ENCODE data around the gene ZNF438. TPM values are rescaled to one million over a fixed set of nuclear protein-coding genes. Genes with fewer than 3 reads are reported as not detected.

The ZNF438 gene
- total RNA-seq, 1 donor: 4.3 TPM

DNA sequence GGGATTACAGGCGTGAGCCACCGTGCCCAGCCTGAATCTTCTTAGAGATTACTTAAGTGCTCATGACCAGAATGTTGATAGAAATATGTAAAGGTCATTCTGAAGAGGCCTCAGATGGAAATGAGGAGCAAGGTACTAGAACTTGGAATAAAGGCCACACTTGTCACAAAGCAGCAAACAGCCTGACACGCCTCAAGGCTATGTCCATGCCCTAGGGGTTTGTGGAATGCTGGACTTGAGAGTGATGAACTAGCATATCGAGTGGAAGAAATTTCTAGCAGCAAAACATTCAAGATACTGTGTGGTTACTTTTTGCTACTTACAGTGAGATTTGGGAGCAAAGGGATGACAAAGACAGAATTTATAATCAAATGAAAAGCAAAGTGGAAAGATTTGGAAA lies 39.0 kb downstream of the ZNF438 start:
- Histone ChIP-seq H3K4me2 (ENCODE audit: insufficient read depth, low read length) (no peak overlapping the region), H3K4me1 (ENCODE audit: insufficient read depth, low read length) (peaks cover 4% of the 10 kb centered on the region), H3K36me3 (ENCODE audit: insufficient read depth, low read length) (no peaks in the 10 kb centered on the region), H4K20me1 (ENCODE audit: insufficient read depth, low read length) (no peaks in the 10 kb centered on the region), H3K4me3 (ENCODE audit: insufficient read depth, low read length) (no peak overlapping the region), H3K9me3 (ENCODE audit: low read depth, low read length) (no peaks in the 10 kb centered on the region), H3K79me2 (ENCODE audit: insufficient read depth, low read length) (peaks cover 6% of the 10 kb centered on the region), H3K27me3 (ENCODE audit: insufficient read depth, low read length) (no peaks in the 10 kb centered on the region), H3K27ac (ENCODE audit: low read depth, low read length) (no peak overlapping the region), H2AFZ (ENCODE audit: low read length) (no peak overlapping the region)
- TF ChIP-seq, protein P1, sequence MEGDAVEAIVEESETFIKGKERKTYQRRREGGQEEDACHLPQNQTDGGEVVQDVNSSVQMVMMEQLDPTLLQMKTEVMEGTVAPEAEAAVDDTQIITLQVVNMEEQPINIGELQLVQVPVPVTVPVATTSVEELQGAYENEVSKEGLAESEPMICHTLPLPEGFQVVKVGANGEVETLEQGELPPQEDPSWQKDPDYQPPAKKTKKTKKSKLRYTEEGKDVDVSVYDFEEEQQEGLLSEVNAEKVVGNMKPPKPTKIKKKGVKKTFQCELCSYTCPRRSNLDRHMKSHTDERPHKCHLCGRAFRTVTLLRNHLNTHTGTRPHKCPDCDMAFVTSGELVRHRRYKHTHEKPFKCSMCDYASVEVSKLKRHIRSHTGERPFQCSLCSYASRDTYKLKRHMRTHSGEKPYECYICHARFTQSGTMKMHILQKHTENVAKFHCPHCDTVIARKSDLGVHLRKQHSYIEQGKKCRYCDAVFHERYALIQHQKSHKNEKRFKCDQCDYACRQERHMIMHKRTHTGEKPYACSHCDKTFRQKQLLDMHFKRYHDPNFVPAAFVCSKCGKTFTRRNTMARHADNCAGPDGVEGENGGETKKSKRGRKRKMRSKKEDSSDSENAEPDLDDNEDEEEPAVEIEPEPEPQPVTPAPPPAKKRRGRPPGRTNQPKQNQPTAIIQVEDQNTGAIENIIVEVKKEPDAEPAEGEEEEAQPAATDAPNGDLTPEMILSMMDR (IDR thresholded peaks at IDR 0.05; ENCODE audit: extremely low read depth, low read depth, low read length): no peak
- no peak for DNase-seq (ENCODE audit: insufficient read length, low spot score, missing footprints)

DNA sequence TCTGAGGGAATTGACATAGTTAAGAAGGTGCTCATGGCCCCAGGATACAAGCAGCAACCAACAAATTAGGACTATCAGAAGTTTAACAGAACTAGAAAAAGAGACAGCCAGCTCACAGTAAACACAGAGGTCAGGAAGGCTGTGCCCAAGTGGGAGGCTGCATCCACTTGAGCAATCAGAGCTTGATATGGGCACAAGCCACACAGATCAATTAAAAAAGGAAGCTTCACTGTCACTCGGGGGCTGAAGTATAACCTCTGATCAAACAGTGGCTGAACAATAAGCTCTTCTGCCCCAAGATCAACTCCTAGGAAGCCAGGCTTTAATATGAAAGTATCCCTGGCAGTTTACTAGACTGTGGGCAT lies 40.0 kb downstream of the ZNF438 start:
- DNase-seq (ENCODE audit: insufficient read length, low spot score, missing footprints): no peak
- no peak overlapping the region for H3K27ac ChIP-seq (ENCODE audit: low read depth, low read length)
- H3K4me1 ChIP-seq (ENCODE audit: insufficient read depth, low read length): peaks cover 8% of the 10 kb centered on the region
- H3K36me3 ChIP-seq (ENCODE audit: insufficient read depth, low read length): no peaks in the 10 kb centered on the region
- H3K4me3 ChIP-seq (ENCODE audit: insufficient read depth, low read length): no peak overlapping the region
- H3K9me3 ChIP-seq (ENCODE audit: low read depth, low read length): no peaks in the 10 kb centered on the region
- peaks cover 4% of the 10 kb centered on the region for H3K79me2 ChIP-seq (ENCODE audit: insufficient read depth, low read length)
- no peak overlapping the region for H3K4me2 ChIP-seq (ENCODE audit: insufficient read depth, low read length)
- H2AFZ ChIP-seq (ENCODE audit: low read length): no peak overlapping the region
- TF ChIP-seq, protein P1 (IDR thresholded peaks at IDR 0.05; ENCODE audit: extremely low read depth, low read depth, low read length): no peak
- no peaks in the 10 kb centered on the region for H3K27me3 ChIP-seq (ENCODE audit: insufficient read depth, low read length)
- H4K20me1 ChIP-seq (ENCODE audit: insufficient read depth, low read length): no peaks in the 10 kb centered on the region

DNA sequence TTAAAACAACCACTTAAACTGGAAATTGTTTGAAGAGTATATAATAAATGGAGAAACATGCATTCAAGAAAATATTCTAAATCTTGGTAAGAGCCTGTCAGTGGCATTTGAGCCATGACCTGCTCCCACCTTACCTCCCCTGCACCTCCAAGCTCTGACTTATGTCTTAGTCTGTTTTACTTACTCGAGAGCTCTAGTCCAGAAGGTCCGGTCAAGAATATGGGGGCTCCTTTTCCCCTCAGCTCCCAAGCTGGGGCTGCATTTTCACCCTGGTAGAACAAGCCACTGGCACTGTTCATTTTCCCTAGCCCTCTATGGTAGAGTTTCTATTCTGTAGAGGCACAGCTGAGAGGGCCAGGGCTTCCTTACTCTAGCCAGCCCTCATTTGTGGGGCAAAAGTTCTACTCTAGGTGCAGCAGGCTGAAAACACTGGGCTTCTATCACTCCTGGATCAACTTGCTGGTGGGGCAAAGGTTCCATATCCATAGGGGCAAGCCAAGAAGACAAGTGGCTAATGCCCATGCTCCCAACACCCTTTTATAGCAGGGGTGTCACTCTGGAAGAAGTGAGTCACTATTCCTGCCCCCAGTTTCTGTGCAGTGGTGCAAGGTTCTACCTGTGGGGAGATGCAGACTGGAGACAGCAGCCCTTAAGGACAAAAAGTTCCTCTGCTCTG lies 40.6 kb downstream of the ZNF438 start:
- TF ChIP-seq, protein P1 (IDR thresholded peaks at IDR 0.05; ENCODE audit: extremely low read depth, low read depth, low read length): no peak
- Histone ChIP-seq H3K9me3 (ENCODE audit: low read depth, low read length) (no peaks in the 10 kb centered on the region), H3K4me2 (ENCODE audit: insufficient read depth, low read length) (no peak overlapping the region), H3K79me2 (ENCODE audit: insufficient read depth, low read length) (peaks cover 4% of the 10 kb centered on the region), H3K27me3 (ENCODE audit: insufficient read depth, low read length) (no peaks in the 10 kb centered on the region), H3K4me1 (ENCODE audit: insufficient read depth, low read length) (peaks cover 11% of the 10 kb centered on the region), H3K36me3 (ENCODE audit: insufficient read depth, low read length) (no peaks in the 10 kb centered on the region), H3K4me3 (ENCODE audit: insufficient read depth, low read length) (no peak overlapping the region), H4K20me1 (ENCODE audit: insufficient read depth, low read length) (no peaks in the 10 kb centered on the region), H2AFZ (ENCODE audit: low read length) (no peak overlapping the region), H3K27ac (ENCODE audit: low read depth, low read length) (no peak overlapping the region)
- DNase-seq (ENCODE audit: insufficient read length, low spot score, missing footprints): no peak

DNA sequence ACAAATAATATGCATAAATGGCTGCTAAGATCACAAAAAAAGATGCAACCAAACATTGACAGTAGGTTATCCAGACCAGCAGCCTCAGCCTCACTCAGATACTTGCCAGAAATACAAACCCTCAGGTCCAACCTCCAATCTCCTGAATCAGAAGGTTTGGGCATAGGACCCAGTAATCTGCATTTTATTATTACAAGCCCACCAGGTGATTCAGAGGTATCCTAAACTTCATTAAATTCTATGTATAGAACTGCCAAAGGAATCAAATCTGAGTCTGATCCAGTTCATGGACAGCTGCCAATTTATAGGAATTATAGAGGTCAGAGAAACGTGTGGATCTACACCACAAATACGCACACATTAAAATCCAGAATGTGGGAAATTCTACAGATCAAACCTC lies 41.3 kb downstream of the ZNF438 start:
- Histone ChIP-seq H4K20me1 (ENCODE audit: insufficient read depth, low read length) (no peaks in the 10 kb centered on the region), H3K36me3 (ENCODE audit: insufficient read depth, low read length) (no peaks in the 10 kb centered on the region), H3K4me2 (ENCODE audit: insufficient read depth, low read length) (no peak overlapping the region), H3K9me3 (ENCODE audit: low read depth, low read length) (no peaks in the 10 kb centered on the region), H3K4me3 (ENCODE audit: insufficient read depth, low read length) (no peak overlapping the region), H2AFZ (ENCODE audit: low read length) (no peak overlapping the region), H3K4me1 (ENCODE audit: insufficient read depth, low read length) (peaks cover 18% of the 10 kb centered on the region), H3K79me2 (ENCODE audit: insufficient read depth, low read length) (peaks cover 4% of the 10 kb centered on the region), H3K27me3 (ENCODE audit: insufficient read depth, low read length) (no peaks in the 10 kb centered on the region), H3K27ac (ENCODE audit: low read depth, low read length) (no peak overlapping the region)
- TF ChIP-seq, protein P1 (IDR thresholded peaks at IDR 0.05; ENCODE audit: extremely low read depth, low read depth, low read length): no peak
- no peak for DNase-seq (ENCODE audit: insufficient read length, low spot score, missing footprints)

Measured in osteoblast (primary cell).